Skeletal muscle cell (primary cell): ENCODE results near the gene TUBA3D.
"Not testable (repeated sequence)": the region's sequence is repeated elsewhere in the genome, so short reads cannot be mapped to it uniquely, and the experiment has no call there.

Experiments
- DNase-seq: peaks from one replicate; pipeline ENCODE4 v3.0.0-alpha.2; 2010; ENCODE audit warnings: low read depth
- H3K4me3 ChIP-seq: 2 replicates; pipeline ENCODE4 v1.5.1; 2011; ENCODE audit warnings: low read depth, mild to moderate bottlenecking, control low read depth, low read length, moderate library complexity

TUBA3D gene

DNA sequence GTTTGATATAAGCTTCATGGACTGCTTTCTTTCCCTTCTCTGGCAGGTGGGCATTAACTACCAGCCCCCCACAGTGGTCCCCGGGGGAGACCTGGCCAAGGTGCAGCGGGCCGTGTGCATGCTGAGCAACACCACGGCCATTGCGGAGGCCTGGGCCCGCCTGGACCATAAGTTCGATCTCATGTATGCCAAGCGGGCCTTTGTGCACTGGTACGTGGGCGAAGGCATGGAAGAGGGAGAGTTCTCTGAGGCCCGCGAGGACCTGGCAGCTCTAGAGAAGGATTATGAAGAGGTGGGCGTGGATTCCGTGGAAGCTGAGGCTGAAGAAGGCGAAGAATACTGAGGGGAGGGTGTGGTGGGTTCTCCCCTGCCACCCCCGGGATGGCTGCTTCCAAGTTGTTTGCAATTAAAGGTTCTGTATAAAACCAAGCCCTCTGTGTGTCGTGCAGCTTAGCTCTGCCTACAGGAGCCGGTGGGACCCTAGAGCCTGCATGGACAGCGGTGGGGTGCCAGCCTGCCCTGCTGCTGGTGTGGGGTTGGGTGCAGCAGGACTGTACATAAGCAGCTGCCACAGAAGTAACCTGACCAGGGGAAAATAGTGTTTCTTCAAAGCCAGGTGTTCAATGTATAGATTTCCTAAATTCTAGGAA is 6.7 kb downstream of the TUBA3D start:
- not testable (repeated sequence) for H3K4me3 ChIP-seq, DNase-seq

DNA sequence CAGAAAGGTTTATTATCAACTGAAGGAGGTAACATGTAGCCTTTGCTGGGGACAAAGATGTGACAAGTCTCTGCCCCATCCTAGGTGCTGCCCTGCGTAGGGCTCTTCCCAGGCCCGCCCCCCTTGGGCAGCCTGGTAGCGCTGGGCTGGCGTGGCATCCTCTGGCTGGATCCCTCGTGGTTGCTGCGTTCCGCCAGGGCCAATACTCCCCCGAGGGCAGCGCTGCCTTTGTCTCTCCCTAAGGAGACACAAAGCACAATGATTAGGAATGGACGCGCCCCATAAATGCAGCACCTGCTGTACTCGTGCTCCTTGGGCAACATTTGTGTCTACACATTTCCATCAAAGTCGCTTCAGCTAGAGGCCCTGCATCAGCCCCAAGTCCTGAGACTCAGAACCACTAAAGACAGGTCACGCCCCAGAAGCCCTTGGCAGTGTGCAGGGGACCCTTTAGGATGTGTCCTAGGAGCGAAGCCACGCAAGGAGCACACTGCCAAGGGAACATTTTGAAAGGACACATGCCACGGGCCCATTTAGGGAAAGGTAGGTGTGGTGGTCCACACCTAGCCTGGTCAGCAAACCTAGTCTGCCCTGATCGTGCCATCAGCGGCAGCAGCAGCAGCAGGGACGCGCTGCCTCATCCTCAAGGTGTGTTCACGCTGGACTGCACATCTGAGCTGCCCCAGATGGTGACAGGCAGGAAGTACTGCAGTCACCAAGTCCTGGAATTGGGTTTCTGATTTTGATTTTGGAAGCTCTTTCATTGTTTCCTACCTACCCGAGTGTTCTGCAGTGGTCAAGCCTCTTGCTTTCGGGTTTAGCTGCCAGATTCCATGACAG is 8.3 kb downstream of the TUBA3D start:
- not testable (repeated sequence) for H3K4me3 ChIP-seq, DNase-seq

DNA sequence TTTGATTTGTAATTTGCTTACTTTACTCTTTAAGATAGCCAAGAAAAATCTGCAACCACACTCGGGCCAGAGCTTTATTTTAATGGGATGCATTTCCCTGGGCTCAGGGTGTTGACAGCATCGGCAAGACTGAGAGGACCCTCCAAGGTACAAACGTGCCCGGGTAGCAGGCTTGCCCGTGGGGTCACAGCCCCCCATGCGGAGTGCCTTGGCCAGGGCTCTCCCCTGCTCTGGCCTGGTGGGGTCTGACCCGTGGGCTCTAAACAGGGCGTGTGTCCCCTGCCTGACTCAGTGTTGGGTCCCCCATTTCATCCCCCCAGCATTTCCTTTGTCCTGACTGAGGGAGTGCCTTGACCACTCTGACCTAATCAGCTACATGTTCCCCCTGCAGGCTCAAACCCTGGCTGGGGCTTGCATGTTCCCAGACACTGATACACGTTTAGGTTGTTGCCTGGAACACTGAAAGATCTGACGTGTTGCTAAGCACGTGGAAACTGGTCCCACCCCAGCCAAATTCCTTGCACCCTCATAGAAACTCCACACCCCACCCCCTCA is 9.1 kb downstream of the TUBA3D start:
- not testable (repeated sequence) for DNase-seq, H3K4me3 ChIP-seq

DNA sequence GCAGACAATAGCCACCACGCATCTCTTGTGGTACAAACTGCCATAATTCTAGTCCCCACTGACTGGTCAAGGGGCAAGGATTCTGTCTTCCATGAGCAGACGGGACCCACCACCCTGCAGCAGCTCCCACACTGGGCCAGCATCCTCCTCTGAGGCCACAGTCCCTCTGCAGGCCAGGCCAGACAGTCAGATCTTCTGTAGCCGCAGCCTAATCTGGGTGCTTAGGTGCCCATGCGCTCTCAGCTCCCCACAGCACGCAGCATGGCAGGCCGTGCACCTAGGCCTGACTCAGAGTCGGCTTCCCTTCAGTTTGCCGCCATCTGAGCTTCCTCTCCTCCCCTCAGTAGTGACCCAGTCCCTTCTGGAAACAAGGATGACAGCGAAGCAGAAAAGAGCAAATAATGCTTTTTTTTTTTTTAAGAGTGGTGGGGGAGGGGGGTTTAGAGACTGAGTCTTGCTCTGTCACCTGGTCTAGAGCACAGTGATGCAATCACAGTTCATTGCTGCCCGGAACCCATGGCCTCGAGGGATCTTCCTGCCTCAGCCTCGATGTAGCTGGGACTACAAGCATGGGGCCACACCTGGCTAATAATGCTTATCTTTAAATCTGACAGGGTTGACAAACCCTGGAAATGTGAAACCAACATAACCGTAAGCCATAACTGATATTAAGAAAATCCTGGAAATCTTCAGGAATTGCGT is 10.4 kb downstream of the TUBA3D start:
- DNase-seq, H3K4me3 ChIP-seq: not testable (repeated sequence)

DNA sequence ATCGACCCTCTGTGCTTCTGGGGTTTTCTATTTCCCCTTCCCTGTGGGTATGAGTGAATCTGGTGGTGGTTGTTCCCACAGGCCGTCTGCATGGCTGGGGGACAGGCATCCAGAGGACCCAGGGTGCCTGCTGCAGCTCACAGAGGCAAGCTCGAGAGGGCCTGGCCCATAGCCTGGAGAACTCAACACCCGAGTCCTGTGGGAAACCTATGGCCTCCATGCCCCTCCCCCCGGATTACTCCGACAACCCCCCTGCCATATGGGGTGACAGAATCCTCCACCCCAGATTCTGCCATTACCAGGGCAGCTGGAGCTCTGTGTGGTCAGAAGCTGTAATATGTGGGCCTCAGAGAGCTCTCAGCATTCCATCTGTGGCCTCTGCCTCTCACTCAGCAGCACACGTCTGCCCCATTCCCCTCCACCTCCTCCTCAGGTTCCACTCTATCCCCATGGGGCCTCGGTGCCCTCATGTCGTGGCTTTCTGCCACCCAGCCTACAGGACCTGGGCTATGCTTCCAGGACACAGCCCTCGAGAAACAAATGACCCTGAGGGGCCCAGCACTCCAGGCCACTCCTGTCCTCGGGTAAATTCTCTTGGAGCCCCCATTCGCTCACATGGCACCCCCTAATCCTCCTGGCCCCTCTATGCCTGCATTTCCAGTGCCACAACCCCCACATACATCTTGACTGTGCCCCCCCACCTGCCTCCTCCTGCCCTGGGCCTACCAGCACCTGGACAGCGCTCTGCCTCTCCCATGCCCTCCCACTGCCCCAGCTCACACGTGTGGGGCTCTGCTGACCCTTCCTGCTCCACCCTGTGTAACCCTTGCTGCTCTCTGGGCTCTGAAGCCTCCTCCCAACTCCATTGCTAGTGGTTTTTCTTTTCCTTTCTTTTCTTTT is 12.6 kb downstream of the TUBA3D start:
- DNase-seq, result no peak
- no peak overlapping the region for H3K4me3 ChIP-seq

DNA sequence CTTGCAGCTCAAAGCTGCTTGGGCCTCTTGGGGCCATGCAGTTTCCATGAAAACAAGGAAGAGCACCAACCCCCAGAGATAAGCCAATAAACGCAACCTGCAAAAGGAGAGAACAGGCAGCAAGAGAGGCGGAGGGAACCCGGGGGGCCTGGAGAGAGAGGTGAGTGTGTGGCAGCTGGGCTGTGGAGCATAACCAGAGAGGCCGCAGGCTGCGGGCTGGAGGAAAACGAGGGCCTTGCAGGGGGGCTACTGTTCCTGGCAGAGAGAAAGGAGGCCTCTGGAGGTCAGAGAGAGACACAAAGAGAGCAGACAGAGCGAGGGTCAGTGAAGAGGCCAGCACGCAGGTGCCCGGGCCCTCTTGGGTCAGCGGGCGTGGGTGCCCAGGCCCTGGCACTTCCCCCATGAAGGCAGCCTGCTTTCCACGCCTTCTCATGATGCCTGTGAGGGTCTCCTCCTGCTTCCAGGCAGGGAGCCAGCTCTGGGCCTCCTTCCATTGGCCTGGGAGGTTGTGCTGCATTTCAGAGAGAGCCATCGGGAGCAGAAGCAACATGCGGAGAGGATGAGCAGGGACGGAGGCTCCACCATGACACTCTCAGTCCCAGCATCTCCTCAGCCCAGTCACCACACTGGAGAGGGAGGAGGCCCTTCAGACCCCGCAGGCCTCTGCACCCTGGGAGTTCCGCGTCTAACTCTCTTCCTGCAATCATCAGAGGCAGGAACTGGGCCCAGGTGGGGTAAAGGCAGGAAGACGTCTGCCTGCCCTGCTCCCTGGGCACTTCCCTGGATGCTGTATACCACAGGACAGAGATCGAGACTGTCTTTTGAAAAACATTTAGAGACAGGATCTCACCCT is 14.9 kb downstream of the TUBA3D start:
- H3K4me3 ChIP-seq, result peak overlapping the region; percentile 88
- not testable (repeated sequence) for DNase-seq

DNA sequence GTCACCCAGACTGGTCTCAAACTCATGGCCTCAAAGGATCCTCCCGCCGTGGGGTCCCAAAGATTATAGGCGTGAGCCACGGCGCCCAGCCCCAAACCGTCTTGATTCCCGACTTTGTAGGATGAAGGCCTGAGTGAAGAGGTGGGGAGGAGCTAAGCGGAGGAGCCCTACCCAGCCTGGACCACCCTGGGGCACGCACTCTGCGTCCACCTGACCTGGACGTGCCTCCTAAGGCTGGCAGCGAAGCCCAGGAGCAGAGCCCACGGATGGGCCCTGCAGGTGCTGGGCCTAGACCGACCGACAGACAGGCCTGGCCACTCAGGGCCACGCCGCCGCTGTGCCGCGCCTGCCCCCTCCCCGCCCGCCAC is 15.5 kb downstream of the TUBA3D start:
- not testable (repeated sequence) for DNase-seq
- H3K4me3 ChIP-seq, result peak overlapping the region; percentile 88

DNA sequence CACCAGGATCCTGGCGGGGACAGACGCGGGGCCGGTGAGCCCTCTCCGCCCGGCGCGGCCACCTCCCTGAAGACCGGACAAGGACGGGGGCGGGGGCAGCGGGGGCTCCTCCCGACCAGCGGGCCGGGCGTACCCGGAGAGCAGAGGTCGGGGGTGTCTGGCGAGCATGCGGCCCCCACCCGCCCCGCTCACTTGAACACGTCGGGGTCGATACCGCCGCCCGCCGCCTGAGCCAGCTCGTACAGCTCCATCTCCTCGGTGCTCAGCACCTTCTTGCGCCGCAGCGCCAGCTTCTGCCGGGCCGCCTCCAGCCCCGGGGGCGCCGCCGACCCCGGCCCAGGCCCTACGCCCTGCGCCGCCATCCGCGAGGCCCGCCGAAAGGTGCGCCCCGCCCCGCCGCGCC is 16.1 kb downstream of the TUBA3D start, which contains the start of gene MZT2A:
Gene MZT2A (minus strand): TSS at position 383 of the 403 bp plus-strand sequence. CDS start 21 bp downstream, at position 362.
- H3K4me3 ChIP-seq, result peak within 1 kb of the TSS; percentile 88
- not testable (repeated sequence) for DNase-seq

DNA sequence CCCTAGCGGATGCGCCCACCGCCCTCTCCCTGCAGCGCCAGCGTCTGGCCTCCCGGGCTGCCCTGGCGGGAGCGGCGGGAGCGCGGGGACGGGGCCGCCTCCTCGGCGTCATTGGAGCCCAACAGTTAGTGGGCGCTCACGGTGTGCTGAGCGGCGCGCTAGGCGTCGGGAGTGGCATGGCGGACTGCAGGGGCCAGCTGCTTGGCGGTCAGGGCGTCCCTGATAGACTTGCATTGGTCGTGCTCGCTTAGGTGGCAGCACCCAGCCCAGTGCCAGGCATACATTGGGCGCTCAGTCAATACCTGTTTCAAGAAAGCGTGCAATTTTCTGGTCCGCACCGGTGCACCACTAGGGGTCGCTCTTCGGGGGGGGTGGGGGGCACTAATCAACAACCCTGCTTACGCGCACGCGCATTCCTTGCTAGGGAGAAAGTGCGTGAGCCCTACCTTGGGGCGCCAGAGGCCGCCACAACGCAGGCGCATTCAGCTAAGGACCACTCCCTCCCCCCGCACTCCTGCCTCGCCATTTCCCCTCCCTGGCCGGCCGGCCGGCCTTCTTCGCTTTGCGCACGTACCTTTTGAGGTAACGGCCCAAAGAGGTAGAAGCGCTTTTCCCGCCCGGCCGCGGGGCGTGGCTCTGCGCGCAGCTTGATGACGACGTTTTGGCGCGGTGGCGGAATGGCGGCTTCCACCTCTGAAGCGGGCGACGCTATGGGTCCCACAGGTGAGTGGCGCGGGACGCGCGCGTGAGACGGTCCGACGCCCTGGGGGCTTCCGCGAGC is 16.7 kb downstream of the TUBA3D start:
- H3K4me3 ChIP-seq, result peak overlapping the region; percentile 88
- DNase-seq, result peak; percentile 76

DNA sequence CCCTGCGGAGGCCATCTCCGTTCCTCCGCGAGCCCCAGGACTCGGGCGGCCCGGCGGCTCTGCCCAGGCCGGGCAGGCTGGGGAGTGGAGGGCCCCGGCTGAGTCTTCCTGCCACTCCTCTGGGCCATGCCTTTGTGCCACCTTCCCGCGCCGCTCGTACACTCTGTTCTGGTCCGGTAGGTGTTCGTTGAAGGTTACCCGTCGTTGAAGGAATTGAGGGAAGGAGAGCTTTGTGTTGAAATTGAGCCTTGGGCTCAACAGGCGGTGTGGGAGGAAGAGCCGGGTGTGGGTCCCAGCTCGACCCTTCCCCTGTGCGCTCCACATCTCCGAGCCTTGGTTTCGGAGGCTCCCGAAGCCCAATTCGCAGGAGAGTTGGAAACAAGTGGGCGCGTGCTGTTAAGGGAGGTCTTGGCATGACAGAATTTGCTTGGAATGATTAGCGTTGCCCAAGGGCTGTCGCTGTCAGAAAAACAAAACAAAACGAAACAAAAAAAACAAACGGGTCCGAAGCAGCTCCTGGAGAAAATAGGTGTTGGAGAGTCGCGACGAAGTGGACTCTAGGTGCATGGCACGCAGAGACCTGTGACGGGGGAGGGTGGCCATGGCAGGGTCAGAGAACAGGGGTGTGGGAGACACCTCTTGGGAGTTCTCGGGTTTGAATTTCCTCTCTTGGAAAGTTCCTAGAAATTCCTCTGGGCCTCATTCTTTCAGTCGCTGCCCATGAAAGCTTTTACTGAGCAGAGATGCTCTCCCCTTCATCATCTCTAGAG is 17.5 kb downstream of the TUBA3D start:
- peak overlapping the region; percentile 88 for H3K4me3 ChIP-seq
- no peak for DNase-seq

DNA sequence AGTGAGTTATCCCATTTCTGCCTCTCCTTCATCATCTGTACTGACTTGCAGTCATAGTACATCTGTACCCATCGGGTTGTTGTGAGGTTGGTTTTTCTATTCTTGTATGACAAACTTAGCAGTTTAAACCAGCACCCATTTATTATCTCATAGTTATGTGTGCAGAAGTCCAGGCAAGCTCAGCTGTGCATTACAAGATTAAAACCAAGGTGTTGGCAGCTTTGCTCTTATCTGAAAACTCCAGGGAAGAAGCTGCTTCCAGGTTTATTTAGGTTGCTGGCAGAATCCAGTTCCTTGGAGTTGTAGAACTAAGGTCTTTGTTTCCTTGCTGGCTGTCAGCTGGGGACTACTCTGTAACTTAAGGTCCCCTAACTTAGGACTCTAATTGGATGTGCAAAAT is 19.6 kb downstream of the TUBA3D start:
- H3K4me3 ChIP-seq, DNase-seq: not testable (repeated sequence)

DNA sequence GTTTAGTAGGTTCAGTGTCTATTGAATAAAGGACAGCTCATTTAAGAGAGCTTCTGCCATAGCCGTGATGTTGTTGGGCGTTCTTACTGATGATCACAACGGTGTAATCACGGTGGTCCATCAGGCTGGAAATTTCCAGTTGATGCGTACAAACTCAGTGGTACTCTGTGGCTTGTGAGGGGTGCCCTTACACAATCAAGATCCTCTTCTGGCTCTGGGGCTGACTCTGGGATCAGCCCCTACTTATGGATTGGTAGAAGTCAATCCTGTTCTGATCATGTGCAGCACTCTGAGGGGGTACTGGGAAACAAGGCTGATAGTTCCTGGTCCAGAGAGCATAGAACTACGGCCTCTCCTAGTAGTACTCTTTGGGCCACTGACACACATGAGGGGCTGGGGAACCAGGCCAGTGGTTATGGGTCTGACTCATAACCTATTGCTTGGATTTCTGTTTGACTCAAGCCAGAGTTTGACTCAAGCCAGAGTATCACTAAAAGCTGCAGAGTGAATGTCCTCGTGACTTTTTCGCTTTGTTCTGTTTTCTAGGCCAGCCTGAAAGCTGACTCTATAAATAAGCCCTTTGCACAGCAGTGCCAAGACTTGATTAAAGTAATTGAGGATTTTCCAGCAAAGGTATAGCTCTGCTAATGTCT is 22.5 kb downstream of the TUBA3D start:
- DNase-seq, H3K4me3 ChIP-seq: not testable (repeated sequence)

DNA sequence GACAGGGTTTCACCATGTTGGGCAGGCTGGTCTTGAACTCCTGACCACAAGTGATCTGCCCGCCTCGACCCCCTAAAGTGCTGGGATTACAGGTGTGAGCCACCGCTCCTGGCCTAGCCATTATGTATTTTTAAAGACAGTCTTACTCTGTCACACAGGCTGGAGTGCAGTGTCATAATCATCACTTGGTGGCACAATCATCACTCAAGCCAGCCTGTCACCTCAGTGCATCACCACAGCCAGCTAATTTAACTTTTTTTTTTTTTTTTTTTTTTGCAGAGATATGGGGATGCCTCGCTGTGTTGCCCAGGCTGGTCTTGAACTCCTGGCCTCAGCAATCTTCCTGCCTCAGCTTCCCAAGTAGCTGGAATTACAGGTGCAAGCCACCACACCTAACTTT is 27.7 kb downstream of the TUBA3D start:
- not testable (repeated sequence) for H3K4me3 ChIP-seq, DNase-seq

DNA sequence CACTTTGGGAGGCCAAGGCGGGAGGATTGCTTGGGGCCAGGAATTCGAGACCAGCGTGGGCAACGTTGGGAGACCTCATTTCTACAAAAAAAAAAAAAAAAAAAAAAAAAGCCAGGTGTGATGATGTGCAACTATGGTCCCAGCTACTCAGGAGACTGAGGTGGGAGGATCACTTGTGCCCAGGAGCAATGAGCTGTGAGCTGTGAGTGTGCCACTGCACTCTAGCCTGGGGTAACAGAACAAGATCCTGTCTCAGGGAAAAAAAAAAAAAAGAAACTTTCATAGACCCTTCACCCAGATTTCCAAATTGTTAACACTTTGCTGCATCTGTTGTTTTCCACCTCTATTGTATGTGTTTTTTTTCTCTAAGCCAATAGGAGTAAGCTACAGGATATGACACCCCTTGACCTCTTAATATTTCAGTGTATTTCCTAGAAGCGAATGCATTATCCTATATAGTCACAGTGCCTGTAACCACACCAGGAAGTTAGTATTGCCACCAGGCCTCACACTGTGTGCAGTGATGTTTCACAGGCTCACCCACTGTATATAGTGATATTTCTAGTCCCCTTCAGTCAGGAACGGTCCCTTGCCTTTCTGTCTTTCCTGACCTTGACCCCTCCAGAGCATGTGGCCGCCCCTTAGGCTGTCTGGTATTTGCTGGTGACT is 28.3 kb downstream of the TUBA3D start:
- H3K4me3 ChIP-seq, DNase-seq: not testable (repeated sequence)

DNA sequence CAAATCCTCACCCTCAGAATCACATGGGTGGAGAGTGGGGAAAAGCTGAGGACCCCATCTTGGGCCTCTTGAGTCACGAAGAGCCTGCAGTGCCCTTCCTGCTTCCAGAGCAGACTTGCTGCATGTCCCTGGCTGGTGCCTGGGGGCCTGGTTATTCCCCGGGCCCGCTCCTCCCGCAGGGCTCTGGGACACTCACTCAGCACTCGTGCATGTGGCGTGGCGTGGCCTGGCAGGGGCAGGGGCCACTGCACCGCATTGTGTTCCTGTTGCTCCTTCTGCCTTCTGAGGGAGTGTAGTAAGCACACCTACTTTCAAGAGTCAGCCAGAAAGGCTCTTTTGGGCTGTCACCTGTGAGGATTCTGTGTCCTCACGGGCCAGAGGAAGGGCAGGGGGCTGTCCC is 33.7 kb downstream of the TUBA3D start:
- H3K4me3 ChIP-seq, result no peak overlapping the region
- DNase-seq, result no peak
